GM18909 (cell line): ENCODE data around the gene FBXO48.

Source experiments
- ATAC-seq: cut with Tn5 transposase; IDR thresholded peaks from one replicate; pipeline ENCODE4 v1.9.1; 2021; ENCODE audit warnings: mild to moderate bottlenecking; ENCODE audit not compliant: unreplicated experiment, poor library complexity

FBXO48 gene

GRCh38 chr2:68415521-68415920, 51.6 kb downstream of the FBXO48 start:
- ATAC-seq = no peak

DNA sequence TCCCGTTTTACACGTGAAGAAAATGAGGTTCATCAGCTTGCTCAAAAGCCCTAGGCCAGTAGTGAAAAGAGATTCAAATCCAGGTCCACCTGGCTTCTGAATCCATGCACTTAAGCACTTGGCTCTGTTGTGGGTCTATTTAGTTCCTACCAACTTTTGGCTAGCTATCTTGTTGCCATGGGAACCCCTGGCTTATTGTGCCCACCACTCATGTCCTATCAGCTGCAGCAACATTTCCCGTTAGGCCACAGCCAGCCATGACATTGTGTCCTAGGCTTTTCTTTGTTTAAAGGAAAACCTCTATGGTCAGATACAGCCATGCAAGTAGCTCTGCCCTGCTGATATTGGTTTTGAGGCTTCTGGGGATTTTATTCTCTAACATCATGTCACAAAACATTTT, 52.2 kb downstream of the FBXO48 start:
- no peak for ATAC-seq

GRCh38 chr2:68414452-68414851, 52.6 kb downstream of the FBXO48 start:
- ATAC-seq = no peak

- ATAC-seq = no peak
Measured at GRCh38 chr2:68413466-68413865, 53.6 kb downstream of the FBXO48 start.

GRCh38 chr2:68412127-68412819, 54.8 kb downstream of the FBXO48 start:
- peak; percentile 37 for ATAC-seq

DNA sequence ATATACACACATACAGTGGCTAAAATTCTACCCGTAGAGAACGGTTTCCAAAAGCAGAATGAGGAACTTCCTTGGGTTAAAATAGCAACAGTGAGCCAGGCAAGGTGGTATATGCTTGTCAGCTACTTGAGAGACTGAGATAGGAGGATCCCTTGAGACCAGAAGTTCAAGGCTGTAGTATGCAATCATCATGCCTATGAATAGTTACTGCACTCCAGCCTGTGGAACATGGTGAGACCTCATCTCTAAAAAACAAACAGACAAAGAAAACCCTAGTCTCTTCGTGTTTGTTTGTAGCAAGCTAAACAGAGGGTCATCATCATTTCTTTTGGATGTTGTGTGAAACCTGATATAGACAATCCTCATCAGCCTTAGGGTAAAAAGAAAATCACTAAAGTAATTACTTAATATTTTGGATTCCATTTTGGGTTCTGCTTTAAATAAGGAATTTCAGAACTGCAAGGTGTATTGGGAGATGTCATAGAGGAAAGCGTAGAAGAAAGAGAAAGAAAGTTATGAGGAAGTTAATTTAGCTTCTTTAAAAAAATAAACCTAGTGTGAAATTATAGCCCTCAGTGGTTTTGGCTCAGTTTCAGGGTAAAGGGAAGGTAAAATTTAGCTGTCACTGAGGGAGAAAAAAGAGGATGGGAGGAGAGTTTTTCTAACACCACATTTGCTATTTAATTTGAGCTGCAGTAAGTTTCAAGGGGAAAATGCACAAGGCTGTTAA, 55.5 kb downstream of the FBXO48 start:
- ATAC-seq = peak; percentile 96
